ENCODE data around the gene HNMT.

DNA sequence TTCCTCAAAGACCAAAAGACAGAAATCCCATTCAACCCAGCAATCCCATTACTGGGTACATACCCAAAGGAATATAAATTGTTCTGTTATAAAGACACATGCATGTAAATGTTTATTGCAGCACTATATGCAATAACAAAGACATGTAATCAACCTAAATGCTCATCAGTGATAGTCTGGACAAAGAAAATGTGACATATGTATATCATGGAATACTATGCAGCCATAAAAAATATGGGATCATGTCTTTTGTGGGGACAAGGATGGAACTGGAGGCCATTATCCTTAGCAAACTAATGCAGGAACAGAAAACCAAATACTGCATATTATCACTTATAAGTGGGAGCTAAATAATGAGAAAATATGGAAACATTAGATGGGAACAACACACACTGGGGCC lies 2.7 kb upstream of the HNMT start:
- TF ChIP-seq EP300 (IDR thresholded peaks at IDR 0.05) (no peak), CTCF (IDR thresholded peaks at IDR 0.05) (no peak), POLR2A (IDR thresholded peaks at IDR 0.05) (no peak)

Measured in tibial nerve (tissue), 4 donors.